HepG2 (cell line): ENCODE results near the gene TNXB. TPM values are rescaled to one million over a fixed set of nuclear protein-coding genes. Genes with fewer than 3 reads are reported as not detected.

Source experiments
- ATAC-seq: fragments of 200-7000 bp; cut with Tn5 transposase; 3 replicates; pipeline ENCODE4 v1.9.1; 2020; ENCODE audit warnings: mild to moderate bottlenecking, moderate library complexity
- BruUV-seq: library from RNA; stranded (reverse); fragments of 400-500 nt; replicated peaks from 2 replicates; lab custom pipeline; 2021; lab: Mats Ljungman, UMichigan
- CTCF ChIA-PET: fragments of 300-600 bp; formaldehyde crosslinking; extraction: SDS; loops from one replicate; lab custom pipeline; 2021; ENCODE audit warnings: low total read pairs, inconsistent platforms, low intra/inter-chr PET ratio; lab: Yijun Ruan, JAX
- POLR2A ChIA-PET: fragments of 350-600 bp; sonication (Branson Sonifier 250); formaldehyde crosslinking; loops from one replicate; lab custom pipeline; 2020; ENCODE audit warnings: antibody characterized with exemption, inconsistent platforms; lab: Yijun Ruan, JAX
- DNase-seq: peaks from one replicate; pipeline ENCODE4 v3.0.0-alpha.2; 2015; ENCODE audit warnings: low spot score
- FAIRE-seq: peaks from 3 replicates; lab custom pipeline; 2011; peaks lifted over from hg19 to GRCh38; lab: Jason Lieb, UNC
- H2AFZ ChIP-seq: one replicate; pipeline ENCODE4 v1.6.1; 2011; ENCODE audit warnings: low read length, inconsistent platforms
- H3K27ac ChIP-seq: fragments of 300-600 bp; 3 replicates; pipeline ENCODE4 v1.8.0; 2011; ENCODE audit warnings: mixed run types, mild to moderate bottlenecking, mixed read lengths, low read length, inconsistent platforms; ENCODE audit not compliant: insufficient read depth; ENCODE audit errors: extremely low read length
- H3K27me3 ChIP-seq, 2 experiments: fragments of 200-600 bp in 1 of 2; 2 replicates in 1 of 2; 3 replicates in 1 of 2; pipeline versions ENCODE4 v1.6.0 to v1.8.0; 2011; ENCODE audit warnings: low read length in 2 of 2, mild to moderate bottlenecking in 2 of 2, moderate library complexity in 2 of 2, inconsistent platforms in 1 of 2; ENCODE audit not compliant: insufficient read depth in 2 of 2, control insufficient read depth in 1 of 2
- H3K36me3 ChIP-seq, 2 experiments: fragments of 200-600 bp in 1 of 2; replicated peaks in 1 of 2; 2 replicates in 1 of 2; 3 replicates in 1 of 2; pipeline versions ENCODE4 v1.5.1 to v1.8.0; 2011; ENCODE audit warnings: low read length in 2 of 2, inconsistent platforms in 1 of 2; ENCODE audit not compliant: insufficient read depth in 2 of 2, control insufficient read depth in 1 of 2
- H3K4me1 ChIP-seq: 2 replicates; pipeline ENCODE4 v1.5.1; 2012; ENCODE audit warnings: low read length, inconsistent platforms; ENCODE audit not compliant: insufficient read depth
- H3K4me2 ChIP-seq: 2 replicates; pipeline ENCODE4 v1.6.0; 2011; ENCODE audit warnings: low read depth, low read length, inconsistent platforms
- H3K4me3 ChIP-seq, 3 experiments: fragments of 200-600 bp in 1 of 3; sonication (generic), shearing (Covaris generic) in 1 of 3; replicated peaks in 1 of 3; 2 replicates each; pipeline ENCODE4 v1.5.1; 2011 to 2016; ENCODE audit warnings: low read length in 3 of 3, inconsistent platforms in 2 of 3, low read depth in 2 of 3, mild to moderate bottlenecking in 2 of 3, control low read depth in 1 of 3, mixed read lengths in 1 of 3; ENCODE audit not compliant: insufficient read depth in 1 of 3
- H3K79me2 ChIP-seq: one replicate; pipeline ENCODE4 v1.6.1; 2011; ENCODE audit warnings: low read length, inconsistent platforms; ENCODE audit not compliant: insufficient read depth
- H3K9ac ChIP-seq: 2 replicates; pipeline ENCODE4 v1.6.0; 2011; ENCODE audit warnings: mild to moderate bottlenecking, low read depth, low read length, inconsistent platforms; ENCODE audit not compliant: insufficient read depth
- H3K9me3 ChIP-seq: 2 replicates; pipeline ENCODE4 v1.5.1; 2012; ENCODE audit warnings: mild to moderate bottlenecking, low read length
- H4K20me1 ChIP-seq: 2 replicates; pipeline ENCODE4 v1.6.0; 2011; ENCODE audit warnings: inconsistent platforms, mild to moderate bottlenecking, low read length, moderate library complexity; ENCODE audit not compliant: insufficient read depth
- E2F5 ChIP-seq: sonication (generic); formaldehyde crosslinking; conservative IDR thresholded peaks from 2 replicates; pipeline ENCODE4 v1.4.0; 2020; ENCODE audit warnings: missing genetic modification reagents
- EEA1 ChIP-seq: sonication (generic); formaldehyde crosslinking; IDR thresholded peaks from 2 replicates; pipeline ENCODE4 v1.5.1; 2020; ENCODE audit warnings: mild to moderate bottlenecking, missing genetic modification reagents, borderline replicate concordance
- GPN1 ChIP-seq: sonication (generic); formaldehyde crosslinking; IDR thresholded peaks from 2 replicates; pipeline ENCODE4 v1.5.1; 2020; ENCODE audit warnings: missing genetic modification reagents, borderline replicate concordance
- KAT2B ChIP-seq: fragments of 150-350 bp; IDR thresholded peaks from 2 replicates; pipeline ENCODE4 v1.6.1; 2014; ENCODE audit warnings: low read depth, low read length, borderline replicate concordance
- MAFF ChIP-seq: IDR thresholded peaks from 2 replicates; pipeline ENCODE4 v1.6.1; 2011; ENCODE audit warnings: low read depth, low read length, improper control_type of control experiment
- NFE2 ChIP-seq: sonication (generic); formaldehyde crosslinking; IDR thresholded peaks from 2 replicates; pipeline ENCODE4 v1.4.0; 2020; ENCODE audit warnings: missing genetic modification reagents
- SNAPC4 ChIP-seq: sonication (generic); formaldehyde crosslinking; IDR thresholded peaks from 2 replicates; pipeline ENCODE4 v1.4.0; 2020; ENCODE audit warnings: mild to moderate bottlenecking, missing genetic modification reagents
- SOX5 ChIP-seq: IDR thresholded peaks from 2 replicates; pipeline ENCODE4 v1.6.1; 2016; ENCODE audit warnings: borderline replicate concordance
- ZFP91 ChIP-seq: sonication (generic); formaldehyde crosslinking; IDR thresholded peaks from 2 replicates; pipeline ENCODE4 v1.9.0; 2022; ENCODE audit warnings: missing genetic modification reagents, mild to moderate bottlenecking, borderline replicate concordance
- ZNF296 ChIP-seq: sonication (generic); formaldehyde crosslinking; conservative IDR thresholded peaks from 2 replicates; pipeline ENCODE4 v1.5.0; 2020; ENCODE audit warnings: mild to moderate bottlenecking, missing genetic modification reagents
- ZNF543 ChIP-seq: sonication (generic); formaldehyde crosslinking; IDR thresholded peaks from 2 replicates; pipeline ENCODE4 v1.4.0; 2020; ENCODE audit warnings: mild to moderate bottlenecking, missing genetic modification reagents
- ZNF580 ChIP-seq: IDR thresholded peaks from 2 replicates; pipeline ENCODE4 v1.6.1; 2016; ENCODE audit warnings: low read depth, borderline replicate concordance
- ZNF746 ChIP-seq: sonication (generic); formaldehyde crosslinking; IDR thresholded peaks from 2 replicates; pipeline ENCODE4 v1.8.0; 2022; ENCODE audit warnings: mild to moderate bottlenecking, missing genetic modification reagents
- ZNF879 ChIP-seq: sonication (generic); formaldehyde crosslinking; IDR thresholded peaks from 2 replicates; pipeline ENCODE4 v1.8.1; 2023; ENCODE audit warnings: missing genetic modification reagents
- ZSCAN9 ChIP-seq: IDR thresholded peaks from 2 replicates; pipeline ENCODE4 v1.6.1; 2016; ENCODE audit warnings: borderline replicate concordance
- WGBS: methylation state at CpG from one replicate; pipeline ENCODE4 v1.1.6; 2017; ENCODE audit warnings: low lambda C conversion rate; 5-methylcytosine and 5-hydroxymethylcytosine counted together
- in situ Hi-C: cut with HindIII; loops from 2 replicates; pipeline ENCODE4 v1.10.0; 2017; ENCODE audit warnings: low pct_unique_long_range_greater_than_20kb; ENCODE audit not compliant: extremely low pct_ligation_motif_present
- intact Hi-C: fragments of 100-400 bp; cut with micrococcal nuclease; formaldehyde crosslinking; loops from one replicate; pipeline ENCODE4 v1.10.0; 2022; ENCODE audit not compliant: unreplicated experiment
- polyA plus RNA-seq, 8 experiments: library from polyadenylated mRNA; depleted of rRNA in 3 of 8; stranded (reverse) in 7 of 8; unstranded in 1 of 8; fragments of >200 nt; fragmentation: Illumina TruSeq in 4 of 8; extraction: Trizol in 4 of 8; gene quantifications; 2 replicates each; pipeline versions ENCODE4 v1.2.1 to v1.2.3, GENCODE V29; 2011 to 2016; ENCODE audit warnings: low read depth in 4 of 8, missing spikeins in 1 of 8, mixed read lengths in 1 of 8; ENCODE audit not compliant: insufficient read depth in 1 of 8
- total RNA-seq, 5 experiments: library from RNA; depleted of rRNA; stranded (reverse); fragments of >200 nt; fragmentation: Illumina TruSeq; extraction: Trizol; gene quantifications; 2 replicates each; pipeline ENCODE4 v1.2.3, GENCODE V29; 2016; ENCODE audit warnings: low read depth in 1 of 5

The TNXB gene
- total and polyA plus RNA-seq, 2 of the 13 experiments (the other 11 are each of a cell fraction or from before 2014, with no cell fraction given) = 1.6 to 2.7 TPM

GRCh38 chr6:32112431-32112980, 3.4 kb upstream of the TNXB start (continued):
- TF ChIP-seq E2F5 (CRISPR knock-in tag) = no peak
- no peak for TF ChIP-seq ZFP91 (CRISPR knock-in tag)
- TF ChIP-seq GPN1 (CRISPR knock-in tag) = no peak

GRCh38 chr6:32111424-32112066, 2.4 kb upstream of the TNXB start:
- CTCF ChIA-PET = no interaction called here
- TF ChIP-seq ZNF543 (CRISPR knock-in tag) (no peak), EEA1 (CRISPR knock-in tag) (no peak), ZSCAN9 (CRISPR knock-in tag) (no peak), ZNF296 (CRISPR knock-in tag) (no peak), MAFF (no peak), ZNF746 (no peak), NFE2 (CRISPR knock-in tag) (no peak), ZNF580 (no peak), ZNF879 (CRISPR knock-in tag) (no peak), KAT2B (no peak), SOX5 (CRISPR knock-in tag) (no peak), SNAPC4 (CRISPR knock-in tag) (no peak)
- WGBS = 90% methylated on average over 7 of the region's 7 CpGs
- H3K27ac ChIP-seq = no peak overlapping the region
- peaks cover 16% of the 10 kb centered on the region for H3K4me1 ChIP-seq
- no peak overlapping the region for H2AFZ ChIP-seq
- H3K27me3 ChIP-seq = peaks cover 0 to 18% of the 10 kb centered on the region in 2 experiments; a peak in 3 of 5 replicates
- peaks cover 0 to 11% of the 10 kb centered on the region in 2 experiments; a peak in 4 of 5 replicates for H3K36me3 ChIP-seq
- in situ Hi-C loops = no loop called here
- no peak for ATAC-seq
- H3K4me3 ChIP-seq = no peak overlapping the region
- no peaks in the 10 kb centered on the region for H3K9me3 ChIP-seq
- H3K4me2 ChIP-seq = no peak overlapping the region
- no peak overlapping the region for H3K9ac ChIP-seq
- POLR2A ChIA-PET = interaction anchor here (1.5 to 1.7 kb wide), 2 partner anchors 7 to 18 kb away, joined by 3 to 6 read pairs; partner anchors contain the start of gene FKBPL
- H3K79me2 ChIP-seq = no peaks in the 10 kb centered on the region
- DNase-seq = no peak
- no TSS peak for BruUV-seq
- H4K20me1 ChIP-seq = no peaks in the 10 kb centered on the region
- no peak for FAIRE-seq
- intact Hi-C loops = no loop called here
